Measurements from ENCODE around the gene HIVEP3. TPM values are rescaled to one million over a fixed set of nuclear protein-coding genes. Genes with fewer than 3 reads are reported as not detected.

The HIVEP3 gene
- total RNA-seq, 1 experiment from 2014 or later, result 0.17 TPM

GRCh38 chr1:41514381-41514780 is 404.3 kb downstream of the HIVEP3 start:
- DNase-seq (ENCODE audit: extremely low read depth, low read depth), result no peak

- DNase-seq (ENCODE audit: extremely low read depth, low read depth), result no peak
Observed at GRCh38 chr1:41513383-41513735, 405.4 kb downstream of the HIVEP3 start.

- DNase-seq (ENCODE audit: extremely low read depth, low read depth), result no peak
Observed at GRCh38 chr1:41512701-41513382, 405.9 kb downstream of the HIVEP3 start.

- DNase-seq (ENCODE audit: extremely low read depth, low read depth), result no peak
Observed at GRCh38 chr1:41511239-41511540, 407.5 kb downstream of the HIVEP3 start.

- no peak for DNase-seq (ENCODE audit: extremely low read depth, low read depth)
Observed at GRCh38 chr1:41510531-41511238, 408.0 kb downstream of the HIVEP3 start.

GRCh38 chr1:41509270-41509671 is 409.5 kb downstream of the HIVEP3 start:
- DNase-seq (ENCODE audit: extremely low read depth, low read depth), result no peak

GRCh38 chr1:41508290-41508689 is 410.4 kb downstream of the HIVEP3 start:
- no peak for DNase-seq (ENCODE audit: extremely low read depth, low read depth)

- DNase-seq (ENCODE audit: extremely low read depth, low read depth), result no peak
Observed at GRCh38 chr1:41507836-41508235, 410.9 kb downstream of the HIVEP3 start.

GRCh38 chr1:41507110-41507720 is 411.5 kb downstream of the HIVEP3 start:
- no peak for DNase-seq (ENCODE audit: extremely low read depth, low read depth)

- DNase-seq (ENCODE audit: extremely low read depth, low read depth), result no peak
Observed at GRCh38 chr1:41504114-41505035, 414.3 kb downstream of the HIVEP3 start.

- DNase-seq (ENCODE audit: extremely low read depth, low read depth), result no peak
Observed at GRCh38 chr1:41503538-41504113, 415.1 kb downstream of the HIVEP3 start.

GRCh38 chr1:41502912-41503311 is 415.8 kb downstream of the HIVEP3 start:
- no peak for DNase-seq (ENCODE audit: extremely low read depth, low read depth)

- no peak for DNase-seq (ENCODE audit: extremely low read depth, low read depth)
Observed at GRCh38 chr1:41501581-41501980, 417.1 kb downstream of the HIVEP3 start.

- no peak for DNase-seq (ENCODE audit: extremely low read depth, low read depth)
Observed at GRCh38 chr1:41500781-41501518, 417.8 kb downstream of the HIVEP3 start.

- no peak for DNase-seq (ENCODE audit: extremely low read depth, low read depth)
Observed at GRCh38 chr1:41500378-41500777, 418.3 kb downstream of the HIVEP3 start.

- no peak for DNase-seq (ENCODE audit: extremely low read depth, low read depth)
Observed at GRCh38 chr1:41499591-41499990, 419.1 kb downstream of the HIVEP3 start.

- no peak for DNase-seq (ENCODE audit: extremely low read depth, low read depth)
Observed at GRCh38 chr1:41498804-41499203, 419.9 kb downstream of the HIVEP3 start.

GRCh38 chr1:41498391-41498790 is 420.3 kb downstream of the HIVEP3 start:
- no peak for DNase-seq (ENCODE audit: extremely low read depth, low read depth)

GRCh38 chr1:41497461-41498030 is 421.2 kb downstream of the HIVEP3 start:
- DNase-seq (ENCODE audit: extremely low read depth, low read depth), result no peak

- DNase-seq (ENCODE audit: extremely low read depth, low read depth), result no peak
Observed at GRCh38 chr1:41497056-41497440, 421.7 kb downstream of the HIVEP3 start.

Measured in NCI-H460 (cell line).